Left kidney (tissue), 2 donors: ENCODE results near the gene LECT2. TPM values are rescaled to one million over a fixed set of nuclear protein-coding genes. Genes with fewer than 3 reads are reported as not detected.
A peak's percentile ranks its signal among the peaks of the same experiment; 100 is the strongest.

Experiments
- DNase-seq: peaks from one replicate; pipeline ENCODE4 v3.0.0-alpha.2; 2013
- polyA plus RNA-seq: library from polyadenylated mRNA; unstranded; fragments of 120-200 nt; gene quantifications from one replicate; pipeline ENCODE4 v1.2.1, GENCODE V29; 2013; ENCODE audit not compliant: insufficient read length

Gene LECT2
- polyA plus RNA-seq, 1 donor: 5.2 TPM

DNA sequence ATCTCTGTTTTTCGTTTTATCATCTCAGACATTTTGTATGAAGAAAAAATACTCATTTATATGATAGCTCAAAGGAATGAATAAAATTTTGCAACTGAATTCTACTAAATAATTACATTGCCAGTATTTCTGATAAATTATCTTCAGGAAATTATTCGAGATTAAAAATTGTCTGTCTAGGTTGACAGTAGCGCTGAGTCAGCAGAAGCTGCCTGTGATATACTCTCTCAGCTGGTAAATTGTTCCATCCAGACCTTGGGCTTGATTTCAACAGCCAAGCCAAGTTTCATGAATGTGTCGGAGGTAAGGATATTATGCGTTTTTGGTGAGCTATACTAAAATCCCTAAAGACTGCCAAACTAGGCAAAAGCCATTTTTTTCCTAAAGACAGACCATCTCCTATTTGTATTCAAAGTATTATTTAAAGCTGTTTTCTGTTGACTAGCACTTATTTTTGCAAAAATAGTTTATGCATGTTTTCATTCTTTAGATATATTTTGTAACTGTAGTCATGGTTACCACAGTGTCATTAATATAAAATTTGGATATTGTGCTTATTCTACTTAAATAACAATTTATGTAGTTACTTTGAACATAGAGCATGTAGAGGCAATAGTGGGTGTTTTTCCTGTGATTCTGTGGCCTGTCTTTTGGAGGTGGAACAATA, 17.4 kb downstream of the LECT2 start:
- no peak for DNase-seq

DNA sequence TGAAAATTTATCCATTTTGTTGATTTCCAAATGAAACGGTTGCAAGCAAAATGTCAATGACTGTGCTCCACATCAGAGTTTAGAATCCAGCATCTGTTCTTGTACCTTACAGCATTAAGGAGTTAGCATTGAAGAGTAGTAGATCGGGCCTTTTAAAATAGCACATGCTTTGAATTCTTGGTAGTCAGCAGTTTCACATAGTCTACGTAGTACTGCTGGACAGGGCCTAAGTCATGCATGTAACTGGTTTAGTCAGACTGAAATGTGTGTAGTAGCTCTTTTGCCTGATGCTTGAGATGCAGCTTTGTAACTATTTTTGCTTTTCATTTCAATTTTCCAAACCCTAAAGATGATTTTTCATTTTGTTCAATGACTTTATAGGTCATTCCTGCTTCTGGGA, 19.8 kb downstream of the LECT2 start:
- DNase-seq: peak; percentile 19

DNA sequence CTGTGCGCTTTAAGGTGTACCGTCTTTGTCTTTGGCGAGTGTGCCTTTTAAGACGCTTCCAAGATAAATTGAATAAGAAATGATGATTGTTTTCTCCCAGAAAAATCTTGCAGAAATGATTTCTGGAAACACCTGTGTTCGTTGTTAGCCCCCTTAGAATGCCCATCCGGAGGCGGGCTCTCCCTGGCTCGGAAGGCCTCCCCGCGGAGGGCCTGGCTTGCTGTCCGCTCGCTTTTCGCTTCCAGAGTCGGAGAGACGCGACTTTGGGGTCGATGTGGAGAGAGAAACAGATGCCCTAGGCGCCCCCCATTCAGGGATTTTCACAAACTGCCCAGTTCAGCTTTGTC, 23.9 kb downstream of the LECT2 start:
- peak; percentile 13 for DNase-seq

DNA sequence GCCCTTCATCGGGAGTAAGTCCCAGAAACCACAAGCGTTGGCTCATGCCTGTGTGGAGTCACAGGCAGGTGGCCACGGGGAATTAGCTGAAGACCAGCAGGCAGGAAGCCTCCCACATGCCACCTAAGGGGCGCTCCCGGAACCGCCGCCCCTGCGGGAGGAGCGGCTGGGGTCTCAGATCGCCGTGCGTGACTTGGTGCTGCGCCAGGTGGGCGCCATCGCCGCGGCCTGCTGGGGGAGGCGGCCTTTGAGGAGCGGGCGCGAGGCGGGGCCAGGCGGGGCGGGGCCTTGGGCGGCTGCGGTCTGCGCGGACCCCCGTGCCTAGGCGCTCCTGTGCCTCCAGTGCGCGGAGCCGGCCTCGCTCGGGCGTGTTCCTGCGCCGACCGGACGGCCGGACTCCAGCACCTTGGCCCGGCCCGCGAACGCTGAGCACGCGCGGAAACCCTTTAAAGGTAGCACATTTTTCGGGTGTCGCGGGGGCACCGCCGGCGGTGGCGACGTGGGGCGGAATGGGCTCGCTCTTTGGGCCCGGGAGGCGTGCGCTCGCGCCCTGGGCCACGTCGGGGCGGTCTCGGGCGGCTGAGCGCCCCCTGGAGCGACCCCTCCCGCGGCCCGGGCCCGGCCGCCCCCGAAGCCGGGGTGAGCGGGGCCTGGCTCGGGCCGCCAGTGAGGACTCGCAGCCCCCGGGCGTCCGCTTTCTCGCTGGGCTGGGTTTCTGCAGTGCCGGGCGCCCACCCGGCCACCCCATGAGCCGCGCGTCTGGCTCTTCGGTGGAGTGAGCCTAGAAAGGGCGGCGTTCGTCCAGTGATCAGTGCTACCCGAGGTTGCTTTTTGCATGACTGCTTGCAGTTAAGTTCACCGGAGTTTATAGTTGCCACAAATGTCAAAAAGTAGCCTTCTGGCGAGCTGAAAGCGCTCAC, 24.5 kb downstream of the LECT2 start:
- DNase-seq: peak; percentile 65

DNA sequence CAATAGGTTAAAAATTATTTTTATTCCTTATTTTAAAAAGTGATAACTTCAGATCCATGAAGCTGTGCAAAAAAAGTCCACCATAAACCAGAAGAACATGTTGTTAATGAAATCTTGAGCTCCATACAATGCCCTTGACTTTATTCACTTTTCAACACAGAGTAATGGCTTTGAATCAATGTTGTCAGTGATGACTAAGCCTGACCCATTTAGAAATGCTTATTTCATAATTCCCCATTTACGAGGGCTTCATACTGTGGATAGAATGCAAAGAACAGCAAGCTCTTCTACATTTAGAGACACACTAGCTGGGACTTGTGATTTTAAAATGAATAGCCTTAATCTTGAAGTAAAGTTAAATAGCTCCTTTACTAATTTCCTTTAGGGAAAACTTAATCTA, 33.4 kb downstream of the LECT2 start:
- DNase-seq: no peak

DNA sequence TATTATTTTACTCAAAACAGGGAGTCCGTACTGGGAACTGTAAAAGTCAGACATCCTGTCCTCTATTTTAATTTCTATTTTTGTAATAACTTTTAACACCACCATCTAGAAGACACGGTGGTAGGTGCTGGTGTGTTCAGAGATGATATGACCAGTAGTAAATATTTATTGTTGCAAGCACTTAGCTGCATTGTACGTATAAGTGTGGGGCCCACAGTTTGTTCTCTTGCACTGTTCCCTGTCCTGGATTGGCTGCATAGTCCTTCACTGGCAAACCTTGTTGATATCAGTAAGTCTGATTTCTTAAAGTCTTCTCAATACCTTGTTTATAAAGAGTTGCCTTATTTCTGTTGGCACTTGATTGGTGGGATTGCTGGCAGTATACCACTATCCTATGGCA, 34.6 kb downstream of the LECT2 start:
- DNase-seq: no peak

DNA sequence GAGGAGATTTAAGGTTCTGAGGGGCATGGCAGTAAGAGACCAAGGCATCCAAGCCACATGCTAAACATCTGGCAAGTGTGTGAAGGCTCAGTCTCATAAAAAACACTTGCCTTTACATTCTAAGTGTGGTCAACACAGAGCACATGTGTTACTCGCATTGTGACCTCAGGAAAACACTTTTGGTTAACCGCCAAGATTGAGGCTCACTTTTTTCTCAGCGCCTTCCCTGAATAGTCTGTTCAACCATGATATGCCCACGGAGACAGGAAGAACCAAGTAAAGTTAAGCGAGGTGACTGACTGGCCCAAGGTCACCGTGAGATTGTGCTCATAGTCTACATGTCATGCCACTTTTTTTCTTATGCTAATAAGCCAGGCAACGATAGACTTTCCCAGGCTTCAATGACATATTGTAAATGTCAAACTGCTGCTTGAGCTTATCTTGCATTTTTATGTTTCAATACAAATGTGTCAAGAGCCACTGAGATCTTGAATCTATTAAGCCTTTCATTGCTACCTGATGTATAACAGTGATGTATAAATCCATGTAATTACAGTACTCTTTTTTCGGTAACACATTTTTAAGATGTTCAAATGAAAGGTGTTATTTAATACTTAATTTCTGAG, 38.0 kb downstream of the LECT2 start:
- no peak for DNase-seq

DNA sequence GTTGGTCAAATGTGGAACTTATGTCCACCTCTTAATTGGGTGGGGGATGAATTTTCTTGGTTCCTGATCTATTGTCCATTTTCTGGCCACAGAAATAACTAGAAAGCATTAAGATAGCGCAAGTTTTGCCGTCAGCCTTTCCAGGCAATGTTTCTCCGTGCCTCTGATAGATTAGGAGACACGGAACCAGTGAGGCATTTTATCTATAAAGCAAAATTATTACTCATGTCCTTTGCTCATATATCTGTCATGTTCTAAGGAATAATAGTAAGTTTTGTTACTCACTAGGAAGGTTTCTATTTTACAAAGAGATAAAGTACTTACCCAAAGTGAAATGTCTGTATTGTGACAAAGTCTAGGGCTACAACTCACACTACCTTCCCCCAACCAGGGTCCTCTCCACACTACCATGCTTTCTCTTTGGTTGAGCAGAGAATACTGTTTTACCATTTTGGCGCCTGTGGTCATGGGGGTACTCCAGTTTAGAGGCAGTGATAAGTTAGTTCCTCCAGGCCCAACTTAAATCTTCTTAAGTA, 39.2 kb downstream of the LECT2 start:
- DNase-seq: no peak

DNA sequence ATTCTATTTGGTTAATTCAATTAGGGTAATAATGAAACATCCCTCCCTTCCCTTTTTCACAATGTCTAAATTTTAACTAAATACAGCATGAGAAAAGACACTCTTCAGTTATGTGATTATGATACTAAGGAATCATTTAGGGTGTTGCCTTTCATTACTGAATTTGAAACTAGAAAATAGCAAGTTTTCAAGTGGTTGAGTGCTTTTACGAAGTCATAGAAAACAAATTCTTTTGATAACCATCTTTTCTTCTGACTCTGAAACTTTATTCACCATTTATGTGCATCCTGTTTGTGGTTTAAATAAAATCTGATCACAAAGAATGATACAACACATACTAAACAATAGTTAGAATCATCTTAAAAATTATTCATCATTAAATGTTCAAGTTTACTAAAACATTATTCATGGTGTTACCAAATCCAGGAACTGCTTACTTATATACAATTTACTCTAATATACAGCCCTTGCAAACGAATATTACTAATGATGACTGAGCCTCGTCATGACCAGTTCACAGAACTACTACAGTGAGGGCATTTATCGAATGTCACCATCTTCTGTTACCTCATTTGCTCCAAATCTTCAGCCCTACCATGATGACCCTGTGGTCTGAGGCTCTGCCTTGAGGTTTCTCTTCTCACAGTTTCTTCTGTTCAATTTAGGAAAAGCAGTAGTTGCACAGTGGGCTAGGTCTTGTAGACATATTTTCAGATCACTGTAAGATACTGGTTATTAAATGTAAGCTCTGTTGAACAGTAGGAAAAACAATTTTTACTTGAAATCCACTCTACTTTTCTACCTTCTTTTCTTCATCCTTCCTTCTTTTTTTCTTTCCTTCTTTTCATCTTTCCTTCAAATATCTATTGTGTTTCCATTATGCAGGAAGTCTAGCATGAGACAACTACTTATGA, 40.8 kb downstream of the LECT2 start:
- DNase-seq: no peak

DNA sequence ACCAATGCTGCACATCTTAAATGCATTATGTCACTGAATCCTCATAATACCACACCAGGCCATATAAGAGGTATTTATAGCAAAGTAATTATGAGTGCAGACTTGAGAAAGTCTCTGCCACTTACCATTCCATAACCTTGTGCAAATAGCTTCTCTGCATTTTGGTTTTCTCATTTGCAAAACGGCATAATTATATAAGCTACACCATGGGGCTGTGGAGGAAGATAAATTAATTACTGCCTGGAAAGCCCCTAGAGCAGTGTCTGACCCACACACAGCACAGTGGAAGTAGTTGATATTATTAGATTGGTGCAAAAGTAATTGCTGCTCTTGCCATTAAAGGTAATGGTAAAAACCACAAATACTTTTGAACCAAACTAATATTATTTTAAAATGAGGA, 49.6 kb downstream of the LECT2 start:
- no peak for DNase-seq

DNA sequence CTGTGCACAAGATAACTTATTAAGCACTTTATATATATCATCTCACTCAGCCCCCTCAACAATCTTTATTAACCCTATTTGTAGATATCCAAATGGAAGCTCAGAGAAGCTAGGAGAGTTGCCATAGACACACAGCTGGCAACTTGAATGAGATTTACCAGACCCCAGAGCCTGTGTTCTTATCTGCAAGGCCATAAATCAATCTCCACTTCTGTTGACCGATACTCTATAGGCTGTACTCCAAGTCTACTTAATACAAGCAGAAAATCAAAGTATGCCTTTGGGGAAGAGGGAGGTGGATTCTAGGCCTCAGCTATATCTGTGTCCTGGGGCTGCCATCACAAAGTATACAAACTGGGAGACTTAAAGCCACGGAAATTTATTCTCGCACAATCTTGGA, 53.1 kb downstream of the LECT2 start:
- DNase-seq: no peak

DNA sequence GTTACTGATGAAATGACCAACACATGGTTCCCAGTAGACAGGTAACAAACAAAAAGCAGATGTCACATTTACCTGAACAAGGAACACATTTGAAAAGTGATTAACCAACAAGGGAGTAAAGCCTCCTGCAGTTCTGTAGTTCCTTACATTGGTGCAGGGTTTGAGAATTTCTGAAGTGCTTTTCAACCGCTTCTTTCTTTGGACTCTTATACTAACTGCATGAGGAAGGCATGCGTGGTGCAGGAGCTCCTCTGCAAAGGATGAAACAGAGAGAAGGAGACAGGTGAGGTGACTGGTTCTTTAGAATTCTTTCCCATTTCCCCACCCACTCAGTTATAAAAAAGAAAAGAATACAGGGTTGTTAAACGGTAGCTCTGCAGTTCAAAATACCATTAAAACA, 54.5 kb downstream of the LECT2 start:
- no peak for DNase-seq

DNA sequence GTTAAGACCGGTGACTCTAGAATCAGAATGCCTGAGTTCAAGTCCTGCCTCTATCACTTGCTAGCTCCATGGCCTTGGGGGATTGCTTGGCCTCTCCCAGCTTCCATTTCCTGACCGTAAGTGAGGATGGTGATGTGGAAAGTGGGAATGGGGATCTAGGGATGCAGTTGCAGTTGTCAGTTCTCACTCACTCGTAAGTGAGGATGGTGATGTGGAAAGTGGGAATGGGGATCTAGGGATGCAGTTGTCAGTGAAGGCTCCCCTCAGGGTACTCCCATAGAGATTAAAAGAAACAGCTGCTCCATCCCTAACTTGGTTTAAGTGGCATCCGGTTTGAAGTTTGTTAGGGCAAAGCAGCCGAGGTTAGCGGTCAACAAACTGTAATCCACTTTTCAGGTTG, 56.1 kb downstream of the LECT2 start:
- DNase-seq: no peak

Other genes with a start within 250 kb of the LECT2 start
- 4.1 TPM for gene SLC25A48, start 120.3 kb downstream of the LECT2 start, polyA plus RNA-seq
- gene IL9, start 59.1 kb downstream of the LECT2 start, polyA plus RNA-seq: not detected
- gene TGFBI, start 74.0 kb upstream of the LECT2 start, polyA plus RNA-seq: 204 TPM
- 82.2 TPM for gene SMAD5, start 177.9 kb upstream of the LECT2 start, polyA plus RNA-seq
- 8.5 TPM for gene SMIM32, start 238.2 kb upstream of the LECT2 start, polyA plus RNA-seq